Measurements from ENCODE around the gene PDCD1LG2.
"Not testable (repeated sequence)": the region's sequence is repeated elsewhere in the genome, so short reads cannot be mapped to it uniquely, and the experiment has no call there.

PDCD1LG2 gene

DNA sequence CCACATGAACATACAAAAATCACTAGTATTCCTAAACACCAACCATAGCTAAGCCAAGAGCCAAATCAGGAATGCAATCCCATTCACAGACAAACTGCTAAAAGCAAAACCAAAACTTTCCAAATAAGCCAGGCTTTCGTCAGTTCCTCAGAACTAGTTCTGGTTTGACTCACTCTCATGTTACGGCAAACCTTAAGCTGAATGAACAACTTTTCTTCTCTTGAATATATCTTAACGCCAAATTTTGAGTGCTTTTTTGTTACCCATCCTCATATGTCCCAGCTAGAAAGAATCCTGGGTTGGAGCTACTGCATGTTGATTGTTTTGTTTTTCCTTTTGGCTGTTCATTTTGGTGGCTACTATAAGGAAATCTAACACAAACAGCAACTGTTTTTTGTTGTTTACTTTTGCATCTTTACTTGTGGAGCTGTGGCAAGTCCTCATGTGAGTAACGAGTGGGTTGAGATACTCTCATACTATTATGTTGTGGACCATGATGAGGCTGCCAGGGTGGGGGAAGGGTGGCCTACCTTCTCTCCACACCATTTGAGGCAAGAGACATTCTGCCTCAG is at the start of gene PDCD1LG2:
TSS of gene PDCD1LG2 (plus strand) at position 172 of the 572 bp plus-strand sequence. CDS start 12,016 bp downstream, outside the sequence.
- DNase-seq (ENCODE audit: low spot score): no peak

DNA sequence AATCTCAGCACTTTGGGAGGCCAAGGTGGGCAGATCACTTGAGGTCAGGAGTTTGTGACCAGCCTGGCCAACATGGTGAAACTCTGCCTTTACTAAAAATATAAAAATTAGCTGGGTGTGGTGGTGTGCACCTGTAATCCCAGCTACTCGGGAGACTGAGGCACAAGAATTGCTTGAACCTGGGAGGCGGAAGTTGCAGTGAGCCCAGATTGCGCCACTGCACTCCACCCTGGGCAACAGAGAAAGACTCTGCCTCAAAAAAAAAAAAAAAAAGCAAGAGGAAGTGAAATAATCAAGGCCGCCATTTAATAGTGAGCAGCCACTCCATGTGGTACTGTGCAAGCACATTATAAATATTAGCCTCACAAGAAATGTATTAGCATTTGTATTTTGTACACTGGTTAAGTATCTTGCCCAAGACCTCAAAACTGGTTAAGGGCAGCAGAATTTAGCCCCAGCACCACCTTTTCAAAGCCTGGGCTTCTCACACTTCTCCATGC is 45.5 kb upstream of the PDCD1LG2 start:
- not testable (repeated sequence) for DNase-seq (ENCODE audit: low spot score)

DNA sequence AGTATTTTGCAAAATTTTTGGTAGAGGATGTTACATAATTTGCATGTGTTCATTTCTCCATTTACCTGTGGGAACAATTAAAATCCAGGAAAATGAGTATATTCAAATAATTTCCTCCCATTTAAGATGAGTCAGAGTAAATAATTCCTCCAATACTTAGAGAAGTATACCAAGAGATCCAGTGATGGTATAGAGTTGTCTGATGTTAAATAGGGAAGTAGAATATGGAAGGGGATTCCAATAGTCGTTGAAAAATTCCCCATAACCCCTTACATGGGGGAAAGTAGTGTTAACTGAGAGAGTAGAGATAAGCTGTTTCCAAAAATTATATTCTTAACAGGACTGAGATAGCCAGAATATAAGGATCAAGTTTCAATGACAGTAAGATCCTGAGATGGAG is 44.3 kb upstream of the PDCD1LG2 start:
- no peak for DNase-seq (ENCODE audit: low spot score)

DNA sequence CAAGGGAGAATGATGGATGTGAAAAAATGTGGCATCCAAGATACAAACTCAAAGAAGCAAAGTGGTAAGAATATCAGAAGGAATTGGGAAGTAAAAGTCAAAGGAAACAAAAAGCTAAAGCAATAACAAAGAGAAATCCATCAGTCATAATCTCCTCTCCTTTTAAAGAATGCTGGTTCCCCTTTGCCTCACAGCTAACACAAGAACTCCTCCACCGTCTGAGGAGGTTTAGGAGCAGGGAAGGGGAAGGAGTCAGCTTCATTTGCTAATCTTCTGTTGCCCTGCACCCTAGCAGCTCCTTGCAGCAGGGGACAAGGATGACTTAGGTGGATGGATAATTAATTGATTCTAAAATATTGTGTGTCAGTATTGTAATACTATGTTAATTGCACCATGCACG is 43.6 kb upstream of the PDCD1LG2 start:
- DNase-seq (ENCODE audit: low spot score): no peak

DNA sequence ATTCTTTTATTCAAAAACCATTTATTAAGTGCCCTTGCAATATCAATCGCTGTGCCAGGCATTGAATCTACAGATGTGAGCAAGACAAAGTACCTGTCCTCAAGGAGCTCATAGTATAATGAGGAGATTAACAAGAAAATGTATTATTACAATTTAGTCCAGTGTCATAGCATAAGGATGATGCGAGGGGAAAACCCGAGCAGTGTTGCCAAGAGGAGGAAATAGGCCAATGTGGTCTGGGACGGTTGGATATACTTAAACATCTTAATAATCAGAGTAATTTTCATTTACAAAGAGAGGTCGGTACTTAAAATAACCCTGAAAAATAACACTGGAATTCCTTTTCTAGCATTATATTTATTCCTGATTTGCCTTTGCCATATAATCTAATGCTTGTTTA is 41.5 kb upstream of the PDCD1LG2 start:
- no peak for DNase-seq (ENCODE audit: low spot score)

DNA sequence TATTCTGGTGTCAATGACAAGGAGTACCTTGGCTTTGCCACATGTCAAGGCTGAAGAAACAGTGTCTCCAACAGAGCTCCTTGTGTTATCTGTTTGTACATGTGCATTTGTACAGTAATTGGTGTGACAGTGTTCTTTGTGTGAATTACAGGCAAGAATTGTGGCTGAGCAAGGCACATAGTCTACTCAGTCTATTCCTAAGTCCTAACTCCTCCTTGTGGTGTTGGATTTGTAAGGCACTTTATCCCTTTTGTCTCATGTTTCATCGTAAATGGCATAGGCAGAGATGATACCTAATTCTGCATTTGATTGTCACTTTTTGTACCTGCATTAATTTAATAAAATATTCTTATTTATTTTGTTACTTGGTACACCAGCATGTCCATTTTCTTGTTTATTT is 40.2 kb upstream of the PDCD1LG2 start:
- DNase-seq (ENCODE audit: low spot score): no peak

DNA sequence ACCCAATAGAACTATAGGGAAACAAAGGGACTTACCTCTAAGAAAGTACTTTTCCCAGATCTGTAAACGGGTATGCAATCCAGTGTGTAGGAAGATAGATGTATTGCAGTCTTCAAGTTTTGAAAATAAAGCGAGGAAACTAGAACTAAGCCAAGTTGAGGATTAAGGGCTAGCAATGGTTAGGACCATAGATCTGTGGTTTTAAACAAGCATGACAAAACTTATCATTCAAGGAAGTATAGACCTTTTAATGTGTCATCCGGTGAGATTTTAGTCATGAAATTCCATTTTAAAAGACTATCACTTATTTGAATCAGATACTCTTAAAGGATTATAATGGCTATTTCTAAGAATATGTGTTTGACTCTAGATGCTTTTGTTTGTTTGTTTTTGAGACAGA is 39.5 kb upstream of the PDCD1LG2 start:
- no peak for DNase-seq (ENCODE audit: low spot score)

DNA sequence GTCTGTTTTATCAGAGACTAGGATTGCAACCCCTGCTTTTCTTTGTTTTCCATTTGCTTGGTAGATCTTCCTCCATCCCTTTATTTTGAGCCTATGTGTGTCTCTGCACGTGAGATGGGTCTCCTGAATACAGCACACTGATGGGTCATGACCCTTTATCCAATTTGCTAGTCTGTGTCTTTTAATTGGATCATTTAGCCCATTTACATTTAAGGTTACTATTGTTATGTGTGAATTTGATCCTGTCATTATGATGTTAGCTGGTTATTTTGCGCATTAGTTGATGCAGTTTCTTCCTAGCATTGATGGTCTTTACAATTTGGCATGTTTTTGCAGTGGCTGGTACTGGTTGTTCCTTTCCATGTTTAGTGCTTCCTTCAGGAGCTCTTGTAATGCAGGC is 34.7 kb upstream of the PDCD1LG2 start:
- DNase-seq (ENCODE audit: low spot score): not testable (repeated sequence)

DNA sequence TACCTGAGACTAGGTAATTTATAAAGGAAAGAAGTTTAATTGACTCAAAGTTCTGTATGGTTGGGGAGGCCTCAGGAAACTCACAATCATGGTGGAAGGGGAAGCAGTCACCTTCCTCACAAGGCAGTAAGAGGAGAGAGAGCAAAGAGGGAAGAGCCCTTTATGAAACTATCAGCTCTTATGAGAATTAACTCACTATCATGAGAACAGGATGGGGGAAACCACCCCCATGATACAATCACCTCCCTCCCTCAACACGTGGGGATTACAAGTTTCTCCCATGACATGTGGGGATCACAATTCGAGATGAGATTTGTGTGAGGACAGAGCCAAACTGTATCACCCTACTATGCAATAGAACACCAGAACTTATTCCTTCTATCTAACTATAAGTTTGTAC is 32.1 kb upstream of the PDCD1LG2 start:
- DNase-seq (ENCODE audit: low spot score): no peak

DNA sequence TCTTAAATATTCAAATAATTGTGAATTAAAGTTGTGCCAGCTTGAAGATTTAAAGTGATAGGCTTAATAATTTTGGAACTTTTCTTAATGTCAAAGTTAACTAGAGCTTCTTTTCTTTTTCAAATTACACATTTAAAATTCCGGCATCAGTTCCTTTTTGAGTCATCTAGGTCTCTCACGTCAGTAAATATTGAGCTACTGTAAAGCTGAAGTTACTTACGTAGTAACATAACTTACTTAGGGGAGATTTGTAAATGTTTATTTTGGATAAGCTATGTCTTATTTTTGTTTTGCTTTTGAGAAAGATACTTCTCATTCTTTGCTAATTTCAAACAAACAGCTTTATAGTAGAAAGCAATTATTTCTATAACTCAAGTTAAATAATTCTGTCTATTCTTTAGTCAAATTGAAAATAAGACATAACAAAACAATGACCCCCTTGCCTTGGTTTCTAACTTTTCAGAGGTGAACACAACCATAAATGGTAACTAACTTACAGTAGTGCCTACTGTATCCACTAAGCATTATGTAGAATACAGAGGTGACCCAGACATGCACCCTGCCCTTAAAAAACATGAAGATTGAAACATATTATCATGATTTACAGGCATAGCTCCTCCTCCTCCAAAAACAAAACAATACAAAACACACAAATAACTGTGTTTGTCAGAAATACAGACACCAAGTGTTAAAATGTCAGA is 30.2 kb upstream of the PDCD1LG2 start:
- no peak for DNase-seq (ENCODE audit: low spot score)

DNA sequence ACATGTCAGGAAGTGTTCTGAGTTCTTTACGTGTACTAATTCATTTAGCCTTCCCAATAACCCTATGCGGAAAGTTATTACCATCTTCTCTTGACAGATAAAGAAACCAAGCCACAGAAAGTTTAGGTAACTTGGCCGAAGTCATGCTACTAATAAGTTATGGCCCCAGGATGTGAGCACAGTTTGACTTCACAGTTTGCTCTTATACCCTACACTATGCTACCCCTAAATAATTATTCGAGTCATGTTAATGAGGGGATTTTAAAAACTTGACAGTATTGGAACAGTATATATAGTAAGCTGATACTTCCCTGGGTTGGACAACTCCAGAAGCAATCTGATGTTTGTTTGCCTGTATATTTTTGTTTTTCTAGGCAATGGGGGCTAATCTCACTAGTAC is 29.4 kb upstream of the PDCD1LG2 start:
- DNase-seq (ENCODE audit: low spot score): no peak

DNA sequence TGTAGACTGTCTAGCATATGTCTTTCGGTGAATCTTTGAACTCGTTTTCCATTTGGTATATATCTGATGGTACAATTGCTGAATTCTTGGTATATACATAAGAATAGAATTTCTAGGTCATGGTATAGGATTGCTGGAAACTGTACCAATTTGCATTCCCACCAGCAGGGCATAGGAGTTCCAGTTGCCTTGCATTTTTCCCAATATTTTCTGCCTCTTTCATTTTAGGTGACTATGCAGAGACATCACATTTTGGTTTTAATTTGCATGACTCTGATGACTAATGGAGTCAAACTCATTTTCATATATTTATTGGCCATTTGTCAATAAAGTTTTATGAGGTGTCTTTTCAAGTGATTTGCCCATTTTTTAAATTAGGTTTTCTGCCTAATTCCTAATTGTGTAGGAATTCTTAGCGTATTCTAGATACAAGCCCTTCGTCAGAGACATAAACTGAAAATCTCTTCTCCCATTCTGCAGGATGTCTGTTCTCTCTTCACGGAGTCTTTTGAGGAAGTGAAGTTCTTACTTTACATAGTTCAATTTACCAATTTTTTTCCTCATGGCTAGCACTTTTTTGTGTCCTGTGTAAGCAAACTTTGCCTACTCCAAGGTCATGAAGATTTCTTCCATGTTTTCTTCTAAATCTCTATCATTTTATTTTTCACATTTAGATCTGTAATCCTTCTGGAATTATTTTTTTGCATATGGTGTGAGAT is 28.9 kb upstream of the PDCD1LG2 start:
- DNase-seq (ENCODE audit: low spot score): no peak

DNA sequence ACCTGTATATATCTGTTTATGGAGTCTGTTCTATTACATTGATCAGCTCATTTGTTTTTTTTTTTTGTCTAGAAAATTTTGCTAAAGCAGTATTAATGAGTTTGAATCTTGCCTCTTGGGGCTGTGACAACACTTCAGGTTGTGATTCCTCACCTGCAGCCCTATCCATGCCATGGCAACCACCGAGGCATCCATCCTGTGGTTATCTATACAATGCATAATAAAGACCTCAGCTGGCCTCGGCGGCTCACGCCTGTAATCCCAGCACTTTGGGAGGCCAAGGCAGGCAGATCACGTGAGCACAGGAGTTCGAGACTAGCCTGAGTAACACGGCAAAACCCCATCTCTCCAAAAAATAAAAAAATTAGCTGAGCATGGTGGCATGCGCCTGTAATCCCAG is 28.1 kb upstream of the PDCD1LG2 start:
- no peak for DNase-seq (ENCODE audit: low spot score)

DNA sequence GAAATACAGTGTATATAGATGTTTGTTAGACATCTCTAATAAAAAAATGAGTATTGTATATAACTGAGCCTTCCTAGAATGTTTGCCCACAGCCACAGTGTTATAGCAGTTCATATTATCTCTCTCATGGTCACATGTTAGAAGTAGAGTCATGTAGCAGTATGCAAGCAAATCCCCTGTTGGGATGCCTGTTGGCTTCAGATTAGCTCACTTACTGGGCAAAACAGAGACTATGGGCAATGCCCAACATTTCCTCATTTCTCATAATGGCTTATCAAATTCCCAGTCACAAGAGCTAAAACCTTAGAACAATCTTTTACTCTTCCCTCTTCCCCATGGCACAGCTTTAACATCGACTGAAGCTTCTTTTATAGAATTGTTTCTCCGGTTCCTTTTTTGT is 27.0 kb upstream of the PDCD1LG2 start:
- DNase-seq (ENCODE audit: low spot score): no peak

DNA sequence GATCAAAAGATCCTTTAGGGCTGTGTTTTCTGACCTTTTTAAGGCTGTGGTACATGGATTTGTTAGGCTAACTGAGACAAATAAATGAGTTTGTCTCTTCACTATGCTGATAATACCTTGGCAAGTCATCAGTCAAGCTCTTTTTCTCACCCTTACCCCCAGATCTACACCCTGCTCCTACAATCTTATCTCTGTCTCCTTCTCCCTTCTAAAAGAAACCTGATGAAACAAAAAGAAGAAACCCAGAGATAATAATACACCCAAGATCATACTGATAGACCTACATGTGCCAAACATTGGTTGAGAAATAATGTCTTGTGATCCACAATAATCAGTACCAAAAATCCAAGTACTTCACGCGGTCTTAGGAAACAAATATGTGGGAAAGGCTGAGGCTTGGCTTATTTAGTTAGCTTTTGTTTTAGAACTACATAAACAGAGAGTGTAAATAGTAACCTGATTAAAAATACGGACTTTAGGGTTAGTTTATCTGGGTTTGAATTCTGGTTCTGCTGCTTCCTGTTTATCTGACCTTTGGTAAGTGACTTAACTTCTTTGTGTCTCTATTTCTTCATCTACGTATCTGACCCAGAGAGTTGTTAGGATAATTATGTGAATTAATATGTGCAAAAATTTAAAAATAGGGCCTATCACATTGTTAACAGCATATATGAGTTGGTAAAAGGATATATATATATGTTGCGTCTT is 24.8 kb upstream of the PDCD1LG2 start:
- no peak for DNase-seq (ENCODE audit: low spot score)

DNA sequence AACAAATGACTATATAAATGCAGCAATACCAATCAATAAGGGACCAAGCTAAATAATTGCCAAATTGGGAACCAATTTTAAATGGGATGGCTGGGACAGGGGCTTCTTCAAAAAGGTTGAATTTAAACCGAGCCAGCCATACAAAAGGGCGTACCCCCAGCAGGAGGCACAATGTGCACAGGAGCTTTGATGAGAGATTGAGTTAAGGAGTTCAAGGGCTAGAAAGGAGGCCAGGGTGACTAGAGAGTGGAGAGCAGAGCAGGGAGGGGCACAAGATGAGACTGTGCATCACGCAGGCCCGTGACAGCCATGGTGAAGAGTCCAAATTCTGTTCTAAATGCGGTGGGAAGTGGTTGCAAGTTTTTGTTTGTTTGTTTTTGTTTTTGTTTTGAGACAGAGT is 23.3 kb upstream of the PDCD1LG2 start:
- no peak for DNase-seq (ENCODE audit: low spot score)

DNA sequence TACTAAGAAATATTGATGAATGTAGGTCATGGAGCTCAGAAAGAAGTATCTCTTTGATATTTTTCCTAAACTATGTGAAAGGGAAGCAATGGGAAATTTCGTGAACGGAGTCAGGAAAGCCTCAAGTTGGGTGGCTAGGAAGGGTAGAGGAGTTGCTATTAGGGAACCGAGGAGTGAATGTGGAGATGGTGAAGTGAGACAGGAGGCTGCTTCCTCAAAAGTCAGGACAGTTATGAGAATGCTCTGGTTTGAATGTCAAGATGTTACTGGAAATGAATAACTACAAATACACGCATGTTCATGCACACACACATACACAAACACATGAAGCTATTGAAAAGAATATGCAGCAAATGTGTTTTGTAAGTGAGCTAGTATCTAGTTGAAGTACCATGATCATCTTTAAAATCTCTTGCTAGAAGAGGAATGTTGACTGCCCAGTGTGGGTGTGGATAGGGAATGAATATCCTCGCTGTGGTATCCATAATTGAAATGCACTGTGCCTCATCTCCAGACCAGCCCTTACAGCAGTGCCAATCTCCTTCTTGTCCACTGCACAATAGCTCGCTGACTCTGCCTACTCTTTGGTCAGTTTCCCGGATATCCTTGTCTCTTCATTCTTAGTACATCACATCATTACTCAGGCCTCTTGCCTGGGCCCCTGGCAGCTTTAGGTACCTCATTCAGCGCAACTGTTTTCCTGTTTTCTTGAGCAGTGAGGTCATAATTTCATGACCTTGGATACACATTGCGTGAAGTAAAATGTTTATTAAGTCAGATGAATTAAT is 21.9 kb upstream of the PDCD1LG2 start:
- no peak for DNase-seq (ENCODE audit: low spot score)

DNA sequence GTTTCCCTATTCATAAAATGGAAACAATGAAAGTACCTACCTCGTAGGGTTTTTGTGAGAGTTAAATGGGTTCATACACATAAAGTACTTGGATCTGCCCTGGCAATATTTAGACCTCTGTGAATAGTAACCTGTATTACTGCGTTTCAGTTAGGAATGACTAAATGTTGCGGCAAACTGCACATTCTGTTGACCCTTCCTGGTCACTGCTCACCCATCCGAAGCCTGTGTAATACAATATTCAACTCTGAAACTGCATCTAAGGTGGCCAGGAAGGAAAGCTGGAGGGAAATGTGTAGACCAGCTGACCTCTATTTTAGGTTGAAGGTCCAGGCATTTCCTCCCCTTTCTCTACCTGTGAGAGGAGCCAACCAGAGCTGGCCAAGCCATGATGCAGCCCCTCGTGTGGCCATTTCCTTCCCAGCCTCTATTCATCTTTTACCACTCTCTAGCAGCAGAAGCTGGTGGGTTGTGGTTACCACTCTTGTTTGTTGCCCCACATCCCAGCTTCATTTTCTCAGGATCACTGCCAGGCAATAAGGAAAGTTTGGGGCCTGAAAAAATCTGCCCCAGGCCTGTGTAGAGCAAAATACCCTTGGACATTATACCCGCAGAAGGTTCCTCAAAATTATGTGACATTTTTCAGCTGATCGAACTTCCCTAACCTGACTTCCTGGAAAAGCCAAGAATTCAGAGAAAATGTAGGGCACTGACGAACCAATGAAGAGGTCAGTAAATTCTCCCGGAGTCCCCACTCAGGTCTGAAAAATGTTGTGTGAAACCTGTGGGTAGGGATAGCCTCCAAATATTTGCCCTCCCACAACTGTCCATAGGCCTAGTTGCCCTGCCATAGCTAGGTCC is 20.5 kb upstream of the PDCD1LG2 start:
- no peak for DNase-seq (ENCODE audit: low spot score)

DNA sequence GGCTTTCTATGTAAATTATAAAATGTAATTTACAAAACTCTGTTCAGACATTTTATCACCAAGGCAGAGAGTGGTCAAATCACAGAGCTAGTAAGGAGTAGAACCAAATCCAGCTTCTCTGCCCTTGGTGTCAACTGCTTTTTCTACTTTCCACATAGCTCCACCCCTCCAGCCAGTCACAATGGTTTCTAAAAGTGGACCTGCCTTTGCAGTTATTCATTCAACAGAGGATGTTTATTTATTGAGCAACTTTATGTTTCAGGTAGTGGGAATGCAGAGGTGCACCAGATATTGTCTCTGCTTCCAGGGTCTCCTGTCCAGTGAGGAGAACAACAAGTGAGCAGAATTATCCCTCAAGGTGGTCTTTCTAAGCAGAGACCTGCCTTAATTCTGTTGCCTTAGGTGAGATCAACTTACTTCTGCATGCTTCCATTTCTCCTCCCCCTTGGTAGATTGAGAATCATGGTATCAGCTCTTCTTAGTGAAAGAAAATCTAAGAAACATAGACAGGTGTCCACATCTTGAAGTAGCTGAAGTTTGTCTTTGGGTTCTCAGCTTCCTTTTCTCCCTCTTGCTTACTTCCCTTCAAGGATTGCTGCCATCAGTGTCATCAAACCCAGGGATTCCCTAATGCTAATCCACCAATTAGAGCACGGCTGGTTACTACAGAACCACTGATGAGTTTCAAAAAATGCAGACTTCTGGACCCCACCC is 17.2 kb upstream of the PDCD1LG2 start:
- DNase-seq (ENCODE audit: low spot score): no peak

Data from HuH-7.5 (cell line).